AG10803 (cell line): Measurements from ENCODE around the gene CTIF.
A peak's percentile ranks its signal among the peaks of the same experiment; 100 is the strongest.
"Not testable (repeated sequence)": the region's sequence is repeated elsewhere in the genome, so short reads cannot be mapped to it uniquely, and the experiment has no call there.

ENCODE experiments used
- DNase-seq: peaks from one replicate; pipeline ENCODE4 v3.0.0; 2010; ENCODE audit warnings: low read depth
- H3K4me3 ChIP-seq: 2 replicates; pipeline ENCODE4 v1.5.1; 2011; ENCODE audit warnings: mild to moderate bottlenecking, low read length, control low read depth
- CTCF ChIP-seq: conservative IDR thresholded peaks from 2 replicates; pipeline ENCODE4 v1.5.1; 2011; ENCODE audit warnings: mild to moderate bottlenecking, low read length, control low read depth, inconsistent platforms

Gene CTIF

GRCh38 chr18:48868468-48869466 is 329.9 kb downstream of the CTIF start:
- TF ChIP-seq CTCF, result no peak
- H3K4me3 ChIP-seq, result no peak overlapping the region
- no peak for DNase-seq

DNA sequence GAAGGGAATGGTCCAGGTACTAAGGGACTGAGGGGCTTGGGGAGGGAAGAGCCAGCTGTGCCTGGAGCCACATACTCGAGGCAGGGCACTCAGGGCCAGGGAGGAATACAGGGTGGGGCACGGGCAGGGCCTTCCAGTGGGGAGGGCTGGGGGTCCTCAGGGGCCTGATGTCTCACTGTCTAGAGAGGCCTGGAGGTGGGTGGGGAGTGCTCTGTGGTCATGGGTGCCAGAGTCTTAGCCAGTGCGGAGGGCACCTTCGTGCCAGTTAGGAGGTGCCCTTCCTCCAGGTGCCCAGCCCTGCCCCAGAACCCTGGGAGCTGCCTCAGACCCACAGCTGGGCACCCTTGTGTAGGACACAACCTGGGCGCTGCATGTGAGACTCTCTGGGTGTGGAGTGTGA is 330.8 kb downstream of the CTIF start:
- TF ChIP-seq CTCF, result no peak
- no peak overlapping the region for H3K4me3 ChIP-seq
- no peak for DNase-seq

GRCh38 chr18:48870926-48871325 is 332.1 kb downstream of the CTIF start:
- not testable (repeated sequence) for H3K4me3 ChIP-seq, DNase-seq

- no peak for DNase-seq
- H3K4me3 ChIP-seq, result no peak overlapping the region
- TF ChIP-seq CTCF, result no peak
Measured at GRCh38 chr18:48871391-48872166, 332.7 kb downstream of the CTIF start.

- no peak for TF ChIP-seq CTCF
- peak; percentile 50 for DNase-seq
- no peak overlapping the region for H3K4me3 ChIP-seq
Measured at GRCh38 chr18:48872234-48873145, 333.7 kb downstream of the CTIF start.

- TF ChIP-seq CTCF, result no peak
- H3K4me3 ChIP-seq, result no peak overlapping the region
- DNase-seq, result no peak
Measured at GRCh38 chr18:48874233-48874632, 335.4 kb downstream of the CTIF start.

- no peak for DNase-seq
- H3K4me3 ChIP-seq, result no peak overlapping the region
- TF ChIP-seq CTCF, result no peak
Measured at GRCh38 chr18:48874701-48875162, 335.9 kb downstream of the CTIF start.
